ENCODE data around the gene RPTOR. TPM values are rescaled to one million over a fixed set of nuclear protein-coding genes. Genes with fewer than 3 reads are reported as not detected.

Gene RPTOR
- total RNA-seq, 1 experiment from 2014 or later: 58.0 TPM

- ChIA-PET CTCF (no interaction called here), POLR2A (no interaction called here)
- no TSS peak for BruUV-seq (replicated peaks)
- Histone ChIP-seq H3K4me1 (ENCODE audit: control insufficient read depth, insufficient read depth, low read length) (no peaks in the 10 kb centered on the region), H3K27me3 (ENCODE audit: control insufficient read depth, insufficient read depth, low read length) (no peaks in the 10 kb centered on the region), H3K27ac (ENCODE audit: low read length) (no peak overlapping the region), H3K4me3 (ENCODE audit: low read depth in 2 of 2, low read length in 2 of 2) (no peak overlapping the region), H3K9me3 (ENCODE audit: control insufficient read depth, insufficient read depth, low read depth, low read length) (peaks cover 14% of the 10 kb centered on the region), H3K36me3 (ENCODE audit: control insufficient read depth, insufficient read depth, low read length) (no peaks in the 10 kb centered on the region)
- ATAC-seq (no peak), DNase-seq (ENCODE audit: low read depth, low spot score) (no peak)
- TF ChIP-seq TCF7L2 (IDR thresholded peaks at IDR 0.05; ENCODE audit: low read depth, low read length): no peak
- no peak for TF ChIP-seq SIN3A (IDR thresholded peaks at IDR 0.05; ENCODE audit: borderline replicate concordance, insufficient read depth, low read depth, low read length)
- no peak for TF ChIP-seq CTCF (IDR thresholded peaks at IDR 0.05)
- TF ChIP-seq POLR2AphosphoS5 (IDR thresholded peaks at IDR 0.05; ENCODE audit: low read depth, low read length): no peak
- TF ChIP-seq REST (IDR thresholded peaks at IDR 0.05; ENCODE audit: insufficient read depth in 1 of 2, low read depth in 2 of 2, low read length in 1 of 2): no peak
- in situ Hi-C loops (cut with HindIII; ENCODE audit: low pct_unique_long_range_greater_than_20kb, low sequenced_read_pairs) (no loop called here), intact Hi-C loops (cut with micrococcal nuclease; ENCODE audit: unreplicated experiment) (no loop called here)
Measured at GRCh38 chr17:80804466-80804865, 259.8 kb downstream of the RPTOR start.

GRCh38 chr17:80805032-80805751, 260.6 kb downstream of the RPTOR start:
- Histone ChIP-seq H3K36me3 (ENCODE audit: control insufficient read depth, insufficient read depth, low read length) (no peaks in the 10 kb centered on the region), H3K27ac (ENCODE audit: low read length) (no peak overlapping the region), H3K4me1 (ENCODE audit: control insufficient read depth, insufficient read depth, low read length) (no peaks in the 10 kb centered on the region), H3K9me3 (ENCODE audit: control insufficient read depth, insufficient read depth, low read depth, low read length) (peaks cover 14% of the 10 kb centered on the region), H3K4me3 (ENCODE audit: low read depth in 2 of 2, low read length in 2 of 2) (no peak overlapping the region), H3K27me3 (ENCODE audit: control insufficient read depth, insufficient read depth, low read length) (no peaks in the 10 kb centered on the region)
- DNase-seq (ENCODE audit: low read depth, low spot score) (no peak), ATAC-seq (no peak)
- CTCF ChIA-PET: no interaction called here
- intact Hi-C loops (cut with micrococcal nuclease; ENCODE audit: unreplicated experiment) (no loop called here), in situ Hi-C loops (cut with HindIII; ENCODE audit: low pct_unique_long_range_greater_than_20kb, low sequenced_read_pairs) (no loop called here)
- no TSS peak for BruUV-seq (replicated peaks)
- no peak for TF ChIP-seq REST (IDR thresholded peaks at IDR 0.05; ENCODE audit: insufficient read depth in 1 of 2, low read depth in 2 of 2, low read length in 1 of 2)
- no peak for TF ChIP-seq TCF7L2 (IDR thresholded peaks at IDR 0.05; ENCODE audit: low read depth, low read length)
- TF ChIP-seq SIN3A (IDR thresholded peaks at IDR 0.05; ENCODE audit: borderline replicate concordance, insufficient read depth, low read depth, low read length): no peak
- no peak for TF ChIP-seq POLR2AphosphoS5 (IDR thresholded peaks at IDR 0.05; ENCODE audit: low read depth, low read length)
- TF ChIP-seq CTCF (IDR thresholded peaks at IDR 0.05): no peak
- POLR2A ChIA-PET: no interaction called here
